ENCODE measurements around the gene ZNF550. TPM values are rescaled to one million over a fixed set of nuclear protein-coding genes. Genes with fewer than 3 reads are reported as not detected.

The ZNF550 gene
- total RNA-seq, 1 experiment from 2014 or later = 13.5 TPM

DNA sequence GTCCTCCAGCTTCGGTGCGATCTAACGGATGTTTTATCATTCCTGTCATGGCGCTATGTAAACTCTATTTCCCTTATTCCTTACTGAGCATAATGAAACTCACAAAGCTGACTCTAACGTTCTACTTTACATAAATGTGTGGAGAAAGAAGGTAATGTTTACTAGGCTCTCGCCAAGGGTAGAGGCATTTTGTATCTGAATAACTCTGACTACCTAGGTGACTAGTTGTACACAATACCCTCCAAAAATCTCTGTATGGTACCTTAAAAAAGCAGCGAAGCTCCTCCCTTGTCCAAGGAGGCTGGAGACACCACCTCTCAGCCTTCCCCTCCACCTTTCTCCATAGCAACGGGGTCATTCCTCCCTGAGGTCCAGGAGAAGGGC lies 39.7 kb upstream of the ZNF550 start:
- H4K5ac ChIP-seq (ENCODE audit: insufficient read length, low read depth, low read length) = no peak overlapping the region
- H3K27ac Mint-ChIP-seq = no peak overlapping the region
- H3K36me3 Mint-ChIP-seq (ENCODE audit: insufficient read depth in 1 of 3, low read depth in 3 of 3) = peaks cover 16 to 29% (median 26%) of the 10 kb centered on the region in 3 experiments

More for the DNA sequence above, 39.7 kb upstream of the ZNF550 start:
- Histone ChIP-seq H2BK15ac (ENCODE audit: low read depth, low read length) (no peak overlapping the region), H4K91ac (ENCODE audit: insufficient read length, low read depth, low read length) (no peak overlapping the region), H3K27me3 (ENCODE audit: insufficient read depth, low read length) (no peaks in the 10 kb centered on the region), H2BK12ac (ENCODE audit: insufficient read length, low read depth, low read length) (no peak overlapping the region), H3K79me2 (ENCODE audit: insufficient read depth, low read length) (no peaks in the 10 kb centered on the region), H3K4me2 (ENCODE audit: insufficient read depth, insufficient read length, low read length) (peak overlapping the region; percentile 71), H3K56ac (ENCODE audit: insufficient read length, low read depth, low read length) (no peak overlapping the region), H3K9ac (ENCODE audit: extremely low read depth, insufficient read length, low read length) (no peak overlapping the region), H3K23ac (ENCODE audit: insufficient read length, low read depth, low read length) (no peak overlapping the region), H3K4ac (ENCODE audit: low read depth, low read length) (no peak overlapping the region), H2BK5ac (ENCODE audit: insufficient read length, low read length) (no peak overlapping the region), H3K9me3 (ENCODE audit: control insufficient read depth, low read depth, low read length) (no peaks in the 10 kb centered on the region), H3K4me1 (ENCODE audit: insufficient read depth, low read length) (no peaks in the 10 kb centered on the region), H3K27ac (ENCODE audit: insufficient read length, low read depth, low read length) (no peak overlapping the region), H2BK120ac (ENCODE audit: low read depth, low read length, poor library complexity, severe bottlenecking) (no peak overlapping the region), H2AFZ (ENCODE audit: low read length) (peak overlapping the region; percentile 74), H3K23me2 (ENCODE audit: insufficient read length, low read depth, low read length, poor library complexity, severe bottlenecking) (peaks cover 10% of the 10 kb centered on the region), H4K8ac (replicated peaks; ENCODE audit: insufficient read length, low read depth, low read length) (no peak overlapping the region), H3K79me1 (ENCODE audit: insufficient read depth, low read depth, low read length, poor library complexity, severe bottlenecking) (peaks cover 6% of the 10 kb centered on the region), H2AK5ac (ENCODE audit: insufficient read length, low read length) (no peak overlapping the region), H2BK20ac (ENCODE audit: low read depth, low read length, poor library complexity, severe bottlenecking) (no peak overlapping the region), H3K18ac (ENCODE audit: insufficient read length, low read depth, low read length) (no peak overlapping the region), H3K14ac (ENCODE audit: insufficient read depth, low read length) (no peak overlapping the region), H4K20me1 (ENCODE audit: control insufficient read depth, insufficient read depth, insufficient read length) (no peaks in the 10 kb centered on the region), H3T11ph (ENCODE audit: low read length) (no peak overlapping the region)
- H3K9me3 Mint-ChIP-seq = peaks cover 4 to 33% of the 10 kb centered on the region in 2 experiments; a peak in 4 of 5 replicates
- DNase-seq = no peak
- TF ChIP-seq, protein P1, sequence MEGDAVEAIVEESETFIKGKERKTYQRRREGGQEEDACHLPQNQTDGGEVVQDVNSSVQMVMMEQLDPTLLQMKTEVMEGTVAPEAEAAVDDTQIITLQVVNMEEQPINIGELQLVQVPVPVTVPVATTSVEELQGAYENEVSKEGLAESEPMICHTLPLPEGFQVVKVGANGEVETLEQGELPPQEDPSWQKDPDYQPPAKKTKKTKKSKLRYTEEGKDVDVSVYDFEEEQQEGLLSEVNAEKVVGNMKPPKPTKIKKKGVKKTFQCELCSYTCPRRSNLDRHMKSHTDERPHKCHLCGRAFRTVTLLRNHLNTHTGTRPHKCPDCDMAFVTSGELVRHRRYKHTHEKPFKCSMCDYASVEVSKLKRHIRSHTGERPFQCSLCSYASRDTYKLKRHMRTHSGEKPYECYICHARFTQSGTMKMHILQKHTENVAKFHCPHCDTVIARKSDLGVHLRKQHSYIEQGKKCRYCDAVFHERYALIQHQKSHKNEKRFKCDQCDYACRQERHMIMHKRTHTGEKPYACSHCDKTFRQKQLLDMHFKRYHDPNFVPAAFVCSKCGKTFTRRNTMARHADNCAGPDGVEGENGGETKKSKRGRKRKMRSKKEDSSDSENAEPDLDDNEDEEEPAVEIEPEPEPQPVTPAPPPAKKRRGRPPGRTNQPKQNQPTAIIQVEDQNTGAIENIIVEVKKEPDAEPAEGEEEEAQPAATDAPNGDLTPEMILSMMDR (conservative IDR thresholded peaks at IDR 0.05) = no peak
- peaks cover 4% of the 10 kb centered on the region for H3K27me3 Mint-ChIP-seq (ENCODE audit: low read depth)
- H3K4me1 Mint-ChIP-seq = peaks cover 4 to 10% of the 10 kb centered on the region in 2 experiments
- WGBS (ENCODE audit: extremely low coverage, insufficient read length, low lambda C conversion rate) = no CpG with 5 or more reads among the region's 8 CpGs
- H3K4me3 Mint-ChIP-seq = peak overlapping the region; percentile 85 to 90

All from H9 (cell line).